Measurements from ENCODE around the gene PSPC1. TPM values are rescaled to one million over a fixed set of nuclear protein-coding genes. Genes with fewer than 3 reads are reported as not detected.
A peak's percentile ranks its signal among the peaks of the same experiment; 100 is the strongest.

Gene PSPC1
- total and polyA plus RNA-seq, 2 of the 13 experiments (the other 11 are each of a cell fraction or from before 2014, with no cell fraction given), result 33.5 to 94.0 TPM

DNA sequence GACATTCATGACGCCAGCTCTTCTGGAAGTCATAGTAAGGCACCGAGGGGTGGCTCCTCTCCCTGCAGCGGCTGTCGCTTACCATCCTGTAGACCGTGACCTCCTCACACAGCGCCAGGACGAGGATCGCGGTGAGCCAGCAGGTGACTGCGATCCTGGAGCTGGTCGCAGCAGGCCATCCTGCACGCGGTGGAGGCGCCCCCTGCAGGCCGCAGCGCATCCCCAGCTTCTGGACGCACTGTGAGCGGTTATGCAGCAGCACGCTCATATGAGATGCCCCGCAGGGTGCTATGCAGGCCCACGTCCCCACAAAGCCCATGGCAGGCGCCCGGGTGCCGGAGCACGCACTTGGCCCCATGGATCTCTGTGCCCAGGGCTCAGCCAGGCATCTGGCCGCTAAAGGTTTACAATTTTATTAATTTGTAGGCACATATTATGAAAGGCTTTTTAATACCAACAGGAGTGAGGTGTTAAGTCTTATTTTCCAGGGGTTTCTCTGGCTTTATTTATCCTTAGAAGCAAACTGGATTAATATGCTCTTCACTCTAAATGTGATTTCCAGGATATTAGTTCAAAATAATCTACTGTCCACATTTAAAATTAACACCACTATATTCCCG, 35.6 kb upstream of the PSPC1 start (continued):
- TF ChIP-seq, protein P1, sequence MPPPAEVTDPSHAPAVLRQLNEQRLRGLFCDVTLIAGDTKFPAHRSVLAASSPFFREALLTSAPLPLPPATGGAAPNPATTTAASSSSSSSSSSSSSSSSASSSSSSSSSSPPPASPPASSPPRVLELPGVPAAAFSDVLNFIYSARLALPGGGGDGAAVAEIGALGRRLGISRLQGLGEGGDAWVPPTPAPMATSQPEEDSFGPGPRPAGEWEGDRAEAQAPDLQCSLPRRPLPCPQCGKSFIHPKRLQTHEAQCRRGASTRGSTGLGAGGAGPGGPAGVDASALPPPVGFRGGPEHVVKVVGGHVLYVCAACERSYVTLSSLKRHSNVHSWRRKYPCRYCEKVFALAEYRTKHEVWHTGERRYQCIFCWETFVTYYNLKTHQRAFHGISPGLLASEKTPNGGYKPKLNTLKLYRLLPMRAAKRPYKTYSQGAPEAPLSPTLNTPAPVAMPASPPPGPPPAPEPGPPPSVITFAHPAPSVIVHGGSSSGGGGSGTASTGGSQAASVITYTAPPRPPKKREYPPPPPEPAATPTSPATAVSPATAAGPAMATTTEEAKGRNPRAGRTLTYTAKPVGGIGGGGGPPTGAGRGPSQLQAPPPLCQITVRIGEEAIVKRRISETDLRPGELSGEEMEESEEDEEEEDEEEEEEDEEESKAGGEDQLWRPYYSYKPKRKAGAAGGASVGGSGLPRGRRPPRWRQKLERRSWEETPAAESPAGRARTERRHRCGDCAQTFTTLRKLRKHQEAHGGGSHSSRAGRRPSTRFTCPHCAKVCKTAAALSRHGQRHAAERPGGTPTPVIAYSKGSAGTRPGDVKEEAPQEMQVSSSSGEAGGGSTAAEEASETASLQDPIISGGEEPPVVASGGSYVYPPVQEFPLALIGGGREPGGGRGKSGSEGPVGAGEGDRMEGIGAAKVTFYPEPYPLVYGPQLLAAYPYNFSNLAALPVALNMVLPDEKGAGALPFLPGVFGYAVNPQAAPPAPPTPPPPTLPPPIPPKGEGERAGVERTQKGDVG (CRISPR knock-in tag; IDR thresholded peaks at IDR 0.05; ENCODE audit: borderline replicate concordance), result peak; percentile 69; the same call in 1 of the 2 replicates
- TF ChIP-seq RAD21 (CRISPR knock-in tag; IDR thresholded peaks at IDR 0.05) (0 out of 2 replicates have a peak, but pooled peaks have one; percentile 21), HOXA3 (CRISPR knock-in tag; IDR thresholded peaks at IDR 0.05) (peak; percentile 52; the same call in 1 of the 2 replicates), ZNF367 (CRISPR knock-in tag; IDR thresholded peaks at IDR 0.05; ENCODE audit: borderline replicate concordance) (no peak), ZNF382 (CRISPR knock-in tag; IDR thresholded peaks at IDR 0.05; ENCODE audit: borderline replicate concordance) (no peak), ZNF589 (CRISPR knock-in tag; conservative IDR thresholded peaks at IDR 0.05) (no peak)
- TF ChIP-seq, protein P2, sequence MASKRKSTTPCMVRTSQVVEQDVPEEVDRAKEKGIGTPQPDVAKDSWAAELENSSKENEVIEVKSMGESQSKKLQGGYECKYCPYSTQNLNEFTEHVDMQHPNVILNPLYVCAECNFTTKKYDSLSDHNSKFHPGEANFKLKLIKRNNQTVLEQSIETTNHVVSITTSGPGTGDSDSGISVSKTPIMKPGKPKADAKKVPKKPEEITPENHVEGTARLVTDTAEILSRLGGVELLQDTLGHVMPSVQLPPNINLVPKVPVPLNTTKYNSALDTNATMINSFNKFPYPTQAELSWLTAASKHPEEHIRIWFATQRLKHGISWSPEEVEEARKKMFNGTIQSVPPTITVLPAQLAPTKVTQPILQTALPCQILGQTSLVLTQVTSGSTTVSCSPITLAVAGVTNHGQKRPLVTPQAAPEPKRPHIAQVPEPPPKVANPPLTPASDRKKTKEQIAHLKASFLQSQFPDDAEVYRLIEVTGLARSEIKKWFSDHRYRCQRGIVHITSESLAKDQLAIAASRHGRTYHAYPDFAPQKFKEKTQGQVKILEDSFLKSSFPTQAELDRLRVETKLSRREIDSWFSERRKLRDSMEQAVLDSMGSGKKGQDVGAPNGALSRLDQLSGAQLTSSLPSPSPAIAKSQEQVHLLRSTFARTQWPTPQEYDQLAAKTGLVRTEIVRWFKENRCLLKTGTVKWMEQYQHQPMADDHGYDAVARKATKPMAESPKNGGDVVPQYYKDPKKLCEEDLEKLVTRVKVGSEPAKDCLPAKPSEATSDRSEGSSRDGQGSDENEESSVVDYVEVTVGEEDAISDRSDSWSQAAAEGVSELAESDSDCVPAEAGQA (IDR thresholded peaks at IDR 0.05; ENCODE audit: low read depth), result no peak
- TF ChIP-seq, protein P2 (CRISPR knock-in tag; IDR thresholded peaks at IDR 0.05; ENCODE audit: borderline replicate concordance), result no peak
